Stimulated activated CD8-positive, alpha-beta memory T cell treated with anti-CD3 and anti-CD28 coated beads, Interleukin-4, amount 100 ng/mL, for 1 hour (primary cell): ENCODE results near the gene LHX6.

ENCODE experiments used
- DNase-seq, 2 donors: peaks; one replicate each; pipeline ENCODE4 v3.0.0-alpha.2; 2020; ENCODE audit warnings: low read depth in 2 of 2, low spot score in 1 of 2

Gene LHX6

DNA sequence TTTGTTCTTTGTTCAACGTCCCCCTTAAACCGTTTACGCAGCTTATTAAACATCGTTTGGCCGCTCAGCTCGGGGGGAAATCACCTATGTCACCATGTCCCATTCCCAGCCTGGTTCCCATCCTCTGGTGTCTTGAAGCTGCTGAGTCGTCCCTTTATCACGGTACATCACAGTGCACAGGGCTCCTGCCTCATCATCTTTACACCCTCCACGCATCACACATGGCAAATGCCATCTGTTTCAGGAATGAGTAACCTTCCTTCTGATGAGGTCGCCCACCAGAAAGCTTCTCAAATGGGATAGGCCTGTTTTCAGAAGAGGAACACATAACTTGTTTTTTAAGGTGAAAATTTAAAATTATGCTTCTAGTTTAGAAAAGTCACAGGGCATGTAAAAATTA lies 7.9 kb upstream of the LHX6 start:
- no peak for DNase-seq

DNA sequence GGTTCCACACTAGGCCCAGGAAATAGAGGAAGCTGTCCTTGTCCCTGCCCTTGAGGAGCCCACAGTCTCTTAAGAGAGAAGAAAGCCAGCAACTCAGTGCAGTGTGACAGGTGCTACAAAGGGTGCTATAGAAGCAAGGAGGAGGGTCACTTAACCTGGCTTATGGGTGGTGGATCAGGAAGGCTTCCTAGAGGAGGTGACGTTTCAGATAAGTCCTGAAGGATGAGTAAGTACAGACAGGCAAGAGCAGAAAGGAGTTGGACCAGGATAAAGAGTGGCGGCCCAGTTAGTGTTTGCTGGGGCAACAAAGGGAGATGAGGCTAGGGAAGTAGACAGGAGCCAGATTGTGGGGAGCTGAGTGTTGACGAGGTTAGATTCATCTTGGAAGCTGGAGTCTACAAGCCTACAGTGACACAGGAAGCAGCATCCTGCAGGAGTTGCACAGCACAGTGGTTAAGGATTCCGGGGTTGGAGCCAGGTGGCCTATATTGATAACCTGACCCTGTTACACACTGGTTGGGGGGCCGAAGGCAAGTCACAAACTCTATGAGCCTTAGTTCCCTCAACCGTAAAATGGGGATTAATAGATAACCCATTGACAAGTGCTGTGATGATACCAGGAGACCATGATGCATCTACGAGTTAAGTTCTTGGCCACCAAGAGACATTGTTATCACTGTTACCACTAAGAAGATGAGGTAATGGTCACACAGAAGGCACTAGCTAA lies 5.4 kb upstream of the LHX6 start:
- no peak for DNase-seq

DNA sequence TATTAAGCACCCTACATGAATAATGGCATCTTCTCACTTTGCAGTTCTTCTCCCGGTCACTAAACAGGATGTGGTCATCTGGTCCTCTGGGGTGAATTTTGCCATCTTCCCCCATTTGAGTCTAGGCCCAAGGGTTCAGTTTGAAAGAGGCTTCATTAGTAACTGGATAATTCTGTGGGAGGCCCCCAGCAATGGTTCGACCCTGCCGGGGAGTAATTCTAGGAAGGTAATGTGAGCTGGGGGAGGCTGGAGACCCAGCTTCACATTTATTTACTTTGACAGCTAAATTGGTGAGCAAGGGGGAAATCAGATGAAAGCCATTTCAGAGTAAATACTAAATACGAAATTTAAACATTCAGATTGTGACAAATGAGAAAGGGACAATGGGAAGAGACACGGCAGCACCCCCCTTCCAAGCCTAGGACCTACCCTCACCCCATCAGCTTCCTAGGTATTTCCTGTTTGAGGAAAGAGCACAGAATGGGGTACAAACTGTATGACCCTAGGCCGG lies 4.1 kb upstream of the LHX6 start:
- no peak for DNase-seq

DNA sequence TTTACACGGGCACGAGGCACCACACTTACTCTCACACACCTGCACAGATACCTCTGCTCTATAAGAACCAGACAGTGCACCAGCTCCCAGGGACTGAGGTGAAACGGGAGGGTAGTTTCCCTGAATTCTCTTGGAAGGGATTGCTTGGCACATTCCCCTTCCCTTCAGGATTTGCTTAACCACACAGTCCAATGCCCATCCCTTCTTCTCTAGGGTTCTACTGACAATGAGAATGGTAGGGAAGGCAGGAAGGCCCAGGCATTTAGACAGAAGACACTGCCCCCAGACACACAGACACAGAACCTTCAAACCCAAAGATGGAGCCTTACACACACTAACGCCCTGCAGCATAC lies 704 bp upstream of the LHX6 start:
- no peak for DNase-seq

GRCh38 chr9:122228191-122228567 lies 578 bp downstream of the LHX6 start:
- no peak for DNase-seq

DNA sequence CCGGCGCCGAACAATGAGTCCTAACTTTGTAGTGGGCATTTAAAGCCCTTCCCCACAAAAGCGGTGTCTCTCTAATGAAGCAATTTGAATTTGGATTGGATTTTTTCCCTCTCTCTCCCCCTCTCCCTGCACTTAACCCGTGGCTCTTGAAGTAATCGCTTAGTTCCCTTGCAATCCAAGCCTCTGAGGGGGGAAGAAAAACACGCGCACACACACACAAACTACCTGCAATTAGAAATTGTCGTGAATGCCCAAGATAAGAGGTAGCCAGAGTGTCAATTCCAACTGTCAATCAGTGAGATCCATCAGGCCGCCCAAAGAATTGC lies 1.2 kb downstream of the LHX6 start:
- DNase-seq: no peak

DNA sequence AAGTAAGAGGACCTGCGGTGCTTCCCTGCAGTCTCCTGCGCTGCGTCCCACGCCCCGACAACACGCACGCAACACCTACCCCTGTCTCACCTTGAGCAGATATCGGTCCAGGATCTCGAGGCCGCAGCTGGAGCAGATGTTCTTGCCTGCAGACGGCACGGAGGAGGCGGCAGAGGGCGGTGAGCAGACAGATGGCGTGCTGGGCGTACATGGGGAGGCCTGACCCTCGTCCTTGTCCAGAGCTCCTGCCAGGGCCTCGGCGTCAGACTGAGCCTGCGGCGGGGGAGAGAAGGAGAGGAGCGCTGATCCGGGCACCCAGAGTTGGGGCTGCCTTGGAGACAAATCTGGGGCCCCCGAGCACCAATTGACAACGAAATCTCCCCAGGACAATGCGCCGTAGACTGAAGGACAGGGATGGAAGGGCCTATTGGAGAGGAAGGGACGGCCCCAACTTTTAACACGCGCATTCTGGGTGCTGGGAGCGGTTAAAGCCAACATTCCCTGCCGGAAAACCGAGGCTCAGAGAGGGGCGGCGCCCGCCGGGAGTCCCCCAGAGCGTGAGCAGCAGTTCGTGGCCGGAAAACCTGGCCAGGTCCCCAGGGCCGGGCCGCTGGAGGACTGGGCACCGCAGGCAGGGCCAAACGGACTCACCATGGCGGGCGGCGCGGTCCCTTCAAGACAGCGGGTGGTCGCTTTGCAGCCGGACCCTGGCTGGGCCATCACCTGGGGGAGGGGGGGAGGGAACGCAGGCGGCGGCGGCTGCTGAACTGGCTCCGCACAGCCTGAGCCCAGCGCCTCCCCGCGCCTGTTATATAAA lies 1.8 kb downstream of the LHX6 start:
- DNase-seq: no peak

- DNase-seq: no peak
Measured at GRCh38 chr9:122226142-122226757, 2.5 kb downstream of the LHX6 start.

DNA sequence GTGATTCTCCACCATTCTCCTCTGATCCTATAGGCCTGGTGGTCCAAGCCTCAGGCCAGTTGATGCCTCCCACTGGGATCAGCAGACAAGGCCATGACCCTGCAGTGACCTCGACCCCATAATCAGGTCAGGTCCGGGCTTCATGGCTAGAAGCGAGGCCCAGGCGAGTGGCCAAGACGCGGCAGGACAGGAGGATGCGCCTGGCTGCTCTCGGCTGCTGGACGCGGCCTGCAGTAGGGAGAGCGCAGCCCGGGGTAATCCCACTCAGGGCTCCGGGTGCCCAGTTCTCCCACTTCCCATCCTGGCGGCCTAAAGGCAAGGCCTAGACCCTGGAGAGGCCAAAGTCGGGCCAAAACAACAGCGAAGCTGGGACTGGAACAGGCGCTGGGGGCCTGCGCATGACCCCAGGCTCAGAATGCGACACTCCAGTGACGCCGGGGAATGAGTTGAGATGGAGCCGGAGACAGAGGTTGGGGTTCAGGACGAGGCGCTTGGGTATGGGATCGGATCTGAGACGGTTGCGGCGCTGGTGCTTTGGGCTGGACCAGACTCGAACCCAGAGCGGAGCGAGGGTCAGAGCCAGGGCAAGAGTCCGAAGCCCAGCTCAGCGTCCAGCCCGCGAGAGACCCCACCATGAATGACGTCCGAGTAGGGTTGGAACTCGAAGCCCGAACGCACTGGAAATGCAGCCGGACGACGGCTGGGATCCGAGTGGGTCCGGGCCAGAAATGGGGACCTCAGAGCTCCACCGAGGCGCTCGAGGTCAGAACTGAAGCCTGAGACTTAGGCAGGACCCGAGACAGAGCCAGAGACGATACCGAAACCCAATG lies 3.2 kb downstream of the LHX6 start:
- no peak for DNase-seq

DNA sequence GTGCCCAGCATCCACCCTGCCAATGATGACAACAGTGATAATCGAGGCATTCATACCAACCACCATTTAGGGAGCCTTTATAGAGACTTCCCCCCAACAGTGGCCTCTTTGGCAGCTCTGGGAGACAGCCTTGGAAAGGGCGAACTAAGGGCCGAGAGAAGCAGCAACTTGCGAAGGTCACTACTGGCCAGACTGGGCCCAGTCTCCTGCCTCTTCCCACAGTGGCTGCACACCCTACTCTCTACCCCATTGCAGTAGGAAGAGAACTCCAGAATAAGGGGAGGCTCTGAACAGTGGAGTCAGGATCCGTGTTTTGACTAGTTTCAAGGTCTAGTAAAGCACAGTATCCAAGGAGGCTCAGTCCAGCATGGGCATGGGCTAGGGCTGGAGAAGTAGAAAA lies 5.3 kb downstream of the LHX6 start:
- DNase-seq: no peak

GRCh38 chr9:122222791-122223190 lies 6.0 kb downstream of the LHX6 start:
- DNase-seq: no peak

DNA sequence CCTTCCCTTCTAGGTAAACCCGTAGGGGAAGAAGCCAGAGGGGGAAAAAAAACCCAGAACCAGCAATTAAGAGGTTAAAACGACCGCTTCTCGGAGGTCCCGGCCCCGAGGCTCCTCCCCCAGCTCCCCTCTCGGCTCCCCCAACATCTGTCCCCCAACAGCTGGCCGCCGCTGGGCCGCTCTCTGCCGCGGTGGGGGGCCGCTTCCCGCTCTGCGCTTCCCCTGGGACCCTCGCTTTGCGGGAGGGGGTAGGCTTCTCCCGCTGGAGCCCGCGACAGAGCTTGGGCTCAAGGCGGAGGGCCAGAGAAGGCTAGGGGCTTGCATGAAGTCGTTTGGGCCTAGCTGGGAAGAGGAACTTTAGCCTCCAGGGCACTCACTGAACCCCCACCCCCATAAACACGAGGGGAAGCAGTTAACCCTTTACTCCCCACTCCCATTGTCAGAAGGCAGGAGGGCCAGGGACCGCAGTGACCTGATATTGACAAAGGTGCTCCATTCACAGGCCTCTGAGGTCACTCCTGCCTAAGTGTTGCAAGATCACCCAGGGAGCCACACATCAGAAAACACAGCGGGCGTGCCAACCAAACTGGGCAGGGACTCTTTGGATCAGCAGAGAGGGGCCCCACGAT lies 7.5 kb downstream of the LHX6 start:
- no peak for DNase-seq

DNA sequence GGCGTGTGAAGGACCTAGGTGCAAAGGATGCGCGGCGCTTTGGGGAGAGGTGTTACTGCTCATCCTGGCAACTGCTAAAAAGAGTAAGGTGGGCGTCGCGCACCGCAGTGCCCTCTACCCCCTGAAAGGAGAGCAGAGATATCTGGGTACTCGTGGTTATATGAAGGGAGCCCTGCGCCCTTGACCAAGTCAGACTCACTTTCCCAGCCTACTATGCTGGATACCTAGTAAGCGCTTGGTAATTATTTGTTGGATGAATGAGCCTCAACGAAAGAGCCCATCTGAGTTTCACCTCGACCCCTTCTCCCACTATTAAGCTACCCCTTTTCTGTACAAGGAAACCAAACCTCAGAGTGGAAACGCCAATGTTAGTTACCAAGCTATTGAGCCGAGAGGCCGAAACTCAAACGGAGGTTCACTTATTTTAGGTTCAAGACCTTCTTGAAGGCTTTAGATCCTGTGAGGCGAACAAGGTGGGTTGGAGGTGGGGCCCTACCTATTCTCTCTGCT lies 8.0 kb downstream of the LHX6 start:
- no peak for DNase-seq

DNA sequence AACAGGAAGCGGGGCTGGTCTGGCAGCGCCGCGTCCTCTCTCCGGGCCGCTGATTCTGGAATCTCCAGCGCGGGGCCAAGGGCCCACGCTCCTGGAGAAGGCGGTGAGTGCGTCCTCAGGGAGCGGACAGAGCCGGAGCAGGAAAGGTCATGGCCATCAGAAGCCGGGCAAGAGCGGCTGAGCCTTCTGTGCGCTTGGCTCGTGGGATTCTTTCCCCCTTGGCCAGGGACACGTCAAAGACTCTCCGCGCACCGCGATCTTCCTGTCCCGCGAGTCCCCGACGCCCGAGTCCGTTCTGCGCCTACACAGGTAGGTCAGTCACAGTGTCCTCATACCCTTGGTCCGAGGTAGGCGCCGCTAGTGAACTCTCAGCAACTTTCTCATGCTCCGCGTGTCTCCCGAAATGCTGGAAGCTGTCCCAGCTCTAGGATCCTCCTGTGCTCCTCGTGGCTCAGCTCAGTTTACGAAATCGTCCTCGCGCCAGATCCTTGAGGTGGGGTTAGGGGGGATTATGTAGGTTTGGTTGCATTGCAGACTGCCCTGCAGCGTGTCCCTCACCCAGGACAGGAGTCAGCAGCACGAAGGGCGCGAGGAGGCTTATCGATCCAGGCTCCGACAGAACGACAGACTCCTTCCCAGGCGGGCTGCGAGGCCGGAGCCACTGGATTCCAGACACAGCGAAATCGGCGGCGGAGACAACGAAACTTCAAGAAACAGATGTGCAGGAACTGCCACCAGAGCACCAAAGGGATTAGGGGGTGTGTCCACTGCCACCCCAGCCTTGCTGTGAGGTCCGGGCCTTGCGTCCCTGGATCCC lies 8.7 kb downstream of the LHX6 start:
- no peak for DNase-seq

- DNase-seq: no peak
Measured at GRCh38 chr9:122218935-122219855, 9.6 kb downstream of the LHX6 start.

- no peak for DNase-seq
Measured at GRCh38 chr9:122218071-122218934, 10.5 kb downstream of the LHX6 start.

- no peak for DNase-seq
Measured at GRCh38 chr9:122217640-122218039, 11.1 kb downstream of the LHX6 start.
